H1 (cell line): ENCODE measurements around the gene PLOD1. TPM values are rescaled to one million over a fixed set of nuclear protein-coding genes. Genes with fewer than 3 reads are reported as not detected.

Experiments
- CTCF ChIA-PET: fragments of 300-600 bp; sonication (Branson Sonifier 250); formaldehyde crosslinking; loops from one replicate; lab custom pipeline; 2021; ENCODE audit not compliant: partially characterized antibody; lab: Charles Lee
- POLR2A ChIA-PET: fragments of 300-600 bp; sonication (Branson Sonifier 250); formaldehyde crosslinking; loops from one replicate; lab custom pipeline; 2021; ENCODE audit warnings: inconsistent platforms; ENCODE audit not compliant: partially characterized antibody; lab: Charles Lee
- DNase-seq, 2 experiments: peaks; one replicate each; pipeline versions ENCODE4 v3.0.0 to v3.0.0-alpha.2; 2010 to 2022; ENCODE audit warnings: low spot score in 2 of 2, low read depth in 1 of 2, mixed read lengths in 1 of 2
- FAIRE-seq: peaks from 2 replicates; lab custom pipeline; 2011; peaks lifted over from hg19 to GRCh38; lab: Jason Lieb, UNC
- H2AFZ ChIP-seq: 2 replicates; pipeline ENCODE4 v1.8.1; 2012; ENCODE audit warnings: low read length, inconsistent platforms
- H2AK5ac ChIP-seq: 2 replicates; pipeline ENCODE4 v1.6.1; 2013; ENCODE audit warnings: low read depth, low read length
- H2BK120ac ChIP-seq: replicated peaks from 2 replicates; pipeline ENCODE3; 2013; ENCODE audit warnings: low read depth, low read length, inconsistent platforms
- H2BK12ac ChIP-seq: 2 replicates; pipeline ENCODE4 v1.6.1; 2013; ENCODE audit warnings: low read depth, low read length
- H2BK15ac ChIP-seq: 2 replicates; pipeline ENCODE4 v1.6.1; 2013; ENCODE audit warnings: low read length
- H2BK20ac ChIP-seq: 2 replicates; pipeline ENCODE4 v1.6.1; 2013; ENCODE audit warnings: low read length
- H2BK5ac ChIP-seq: 2 replicates; pipeline ENCODE4 v1.6.1; 2013; ENCODE audit warnings: low read depth, low read length
- H3K14ac ChIP-seq: 2 replicates; pipeline ENCODE4 v1.6.1; 2013; ENCODE audit warnings: inconsistent platforms; ENCODE audit not compliant: insufficient read length
- H3K18ac ChIP-seq: 2 replicates; pipeline ENCODE4 v1.6.1; 2013; ENCODE audit warnings: low read length; ENCODE audit errors: extremely low read depth
- H3K23ac ChIP-seq: 2 replicates; pipeline ENCODE4 v1.6.1; 2013; ENCODE audit warnings: inconsistent platforms; ENCODE audit not compliant: insufficient read length
- H3K23me2 ChIP-seq: 2 replicates; pipeline ENCODE4 v1.6.1; 2013; ENCODE audit warnings: low read depth, low read length
- H3K27ac ChIP-seq: 2 replicates; pipeline ENCODE4 v1.6.1; 2011; ENCODE audit warnings: low read depth, low read length, inconsistent platforms
- H3K27me3 ChIP-seq, 4 experiments: replicated peaks in 1 of 4; 1 replicate in 1 of 4; 2 replicates in 3 of 4; pipeline versions ENCODE4 v1.6.1 to v1.8.1; 2011 to 2013; ENCODE audit warnings: low read length in 3 of 4, mild to moderate bottlenecking in 3 of 4, inconsistent platforms in 2 of 4, mixed read lengths in 2 of 4, moderate library complexity in 1 of 4; ENCODE audit not compliant: control insufficient read depth in 3 of 4, insufficient read depth in 3 of 4; ENCODE audit errors: extremely low read depth in 1 of 4
- H3K36me3 ChIP-seq, 4 experiments: 2 replicates each; pipeline versions ENCODE4 v1.6.1 to v1.8.1; 2011 to 2013; ENCODE audit warnings: mild to moderate bottlenecking in 4 of 4, low read length in 3 of 4, moderate library complexity in 2 of 4, control low read depth in 1 of 4, inconsistent platforms in 1 of 4; ENCODE audit not compliant: insufficient read depth in 4 of 4, control insufficient read depth in 2 of 4
- H3K4ac ChIP-seq: replicated peaks from 2 replicates; pipeline ENCODE3; 2013; ENCODE audit warnings: low read length, low read depth, mixed read lengths, inconsistent platforms; ENCODE audit not compliant: insufficient read length
- H3K4me1 ChIP-seq, 4 experiments: replicated peaks in 1 of 4; 1 replicate in 1 of 4; 2 replicates in 3 of 4; pipeline versions ENCODE4 v1.6.1 to v1.8.1; 2011 to 2013; ENCODE audit warnings: low read length in 3 of 4, inconsistent platforms in 2 of 4, mixed read lengths in 1 of 4; ENCODE audit not compliant: insufficient read depth in 4 of 4, control insufficient read depth in 3 of 4
- H3K4me2 ChIP-seq, 2 experiments: 2 replicates each; pipeline versions ENCODE4 v1.6.1 to v1.8.1; 2011 to 2013; ENCODE audit warnings: low read depth in 2 of 2, low read length in 2 of 2, control low read depth in 1 of 2, inconsistent platforms in 1 of 2, mild to moderate bottlenecking in 1 of 2; ENCODE audit not compliant: insufficient read depth in 1 of 2
- H3K4me3 ChIP-seq, 4 experiments: fragments of 200-600, 300-600 bp in 1 of 4; sonication (generic), shearing (Covaris generic), sonication (Bioruptor Twin) in 1 of 4; 2 replicates each; pipeline versions ENCODE4 v1.5.1 to v1.8.1; 2011 to 2016; ENCODE audit warnings: low read length in 4 of 4, low read depth in 3 of 4, control low read depth in 2 of 4, inconsistent platforms in 2 of 4, mild to moderate bottlenecking in 2 of 4, mixed read lengths in 1 of 4, moderate library complexity in 1 of 4; ENCODE audit not compliant: insufficient read depth in 2 of 4; ENCODE audit errors: extremely low read depth in 1 of 4
- H3K56ac ChIP-seq: replicated peaks from 2 replicates; pipeline ENCODE3; 2013; ENCODE audit warnings: low read depth, mild to moderate bottlenecking, mixed read lengths, low read length, inconsistent platforms; ENCODE audit not compliant: insufficient read length
- H3K79me1 ChIP-seq: 2 replicates; pipeline ENCODE4 v1.6.1; 2013; ENCODE audit warnings: low read depth, low read length, control low read depth
- H3K79me2 ChIP-seq, 2 experiments: 2 replicates each; pipeline versions ENCODE4 v1.6.1 to v1.8.1; 2012 to 2013; ENCODE audit warnings: low read length in 2 of 2, mild to moderate bottlenecking in 2 of 2, inconsistent platforms in 1 of 2; ENCODE audit not compliant: insufficient read depth in 2 of 2, control insufficient read depth in 1 of 2
- H3K9ac ChIP-seq, 4 experiments: replicated peaks in 1 of 4; 1 replicate in 1 of 4; 2 replicates in 3 of 4; pipeline versions ENCODE4 v1.6.1 to v1.8.1; 2011 to 2013; ENCODE audit warnings: low read depth in 3 of 4, low read length in 3 of 4, control low read depth in 2 of 4, mild to moderate bottlenecking in 2 of 4, moderate library complexity in 2 of 4, inconsistent platforms in 1 of 4; ENCODE audit errors: extremely low read depth in 1 of 4
- H3K9me3 ChIP-seq, 2 experiments: 2 replicates each; pipeline versions ENCODE4 v1.6.1 to v1.8.1; 2012 to 2013; ENCODE audit warnings: mild to moderate bottlenecking in 2 of 2, moderate library complexity in 2 of 2, control low read depth in 1 of 2, inconsistent platforms in 1 of 2, low read depth in 1 of 2, low read length in 1 of 2, mixed read lengths in 1 of 2; ENCODE audit not compliant: insufficient read depth in 2 of 2
- H4K20me1 ChIP-seq, 2 experiments: replicated peaks in 1 of 2; 2 replicates each; pipeline versions ENCODE3 to v1.8.1; 2011 to 2013; ENCODE audit warnings: inconsistent platforms in 2 of 2, low read length in 2 of 2, mild to moderate bottlenecking in 1 of 2; ENCODE audit not compliant: insufficient read depth in 2 of 2, control insufficient read depth in 1 of 2
- H4K5ac ChIP-seq: 2 replicates; pipeline ENCODE4 v1.6.1; 2013; ENCODE audit warnings: low read length, low read depth, mixed read lengths, inconsistent platforms; ENCODE audit not compliant: insufficient read length
- H4K8ac ChIP-seq: 2 replicates; pipeline ENCODE4 v1.8.0; 2013; ENCODE audit warnings: mild to moderate bottlenecking, moderate library complexity, low read length, inconsistent platforms; ENCODE audit not compliant: insufficient read depth; ENCODE audit errors: extremely low read depth
- H4K91ac ChIP-seq: replicated peaks from 2 replicates; pipeline ENCODE3; 2013; ENCODE audit warnings: low read length, mixed read lengths, inconsistent platforms; ENCODE audit not compliant: insufficient read length
- CHD1 ChIP-seq: IDR thresholded peaks from 2 replicates; pipeline ENCODE4 v1.6.1; 2012; ENCODE audit warnings: low read depth, low read length, improper control_type of control experiment
- CHD2 ChIP-seq: IDR thresholded peaks from 2 replicates; pipeline ENCODE4 v1.6.1; 2012; ENCODE audit warnings: low read length, improper control_type of control experiment
- JUN ChIP-seq: IDR thresholded peaks from 2 replicates; pipeline ENCODE4 v1.6.1; 2011; ENCODE audit warnings: low read depth, mild to moderate bottlenecking, improper control_type of control experiment, low read length
- KDM1A ChIP-seq: fragments of 200-600, 300-600 bp; sonication (generic); IDR thresholded peaks from 2 replicates; pipeline ENCODE4 v1.7.1; 2016; ENCODE audit warnings: mild to moderate bottlenecking, low read length, borderline replicate concordance
- NRF1 ChIP-seq: IDR thresholded peaks from 2 replicates; pipeline ENCODE4 v1.6.1; 2011; ENCODE audit warnings: mild to moderate bottlenecking, low read depth, low read length, improper control_type of control experiment
- SP2 ChIP-seq: IDR thresholded peaks from 2 replicates; pipeline ENCODE4 v1.6.1; 2012; ENCODE audit warnings: mild to moderate bottlenecking, low read length, inconsistent platforms
- SRF ChIP-seq: IDR thresholded peaks from 2 replicates; pipeline ENCODE4 v1.6.1; 2011; ENCODE audit warnings: mild to moderate bottlenecking, low read depth, low read length, moderate library complexity
- WGBS, 2 experiments: shearing (Covaris generic) in 1 of 2; methylation state at CpG; one replicate each; pipeline versions ENCODE4 v1.1.6 to v1.1.7; 2013 to 2015; ENCODE audit warnings: low lambda C conversion rate in 2 of 2, mixed read lengths in 2 of 2, inconsistent platforms in 1 of 2, low coverage in 1 of 2, missing lambda C conversion rate in 1 of 2; ENCODE audit not compliant: insufficient replicate concordance in 2 of 2, insufficient coverage in 1 of 2, insufficient read length in 1 of 2; ENCODE audit errors: extremely low coverage in 1 of 2, missing lambda C conversion rate in 1 of 2; 5-methylcytosine and 5-hydroxymethylcytosine counted together
- polyA plus RNA-seq, 7 experiments: library from polyadenylated mRNA; depleted of rRNA in 3 of 7; stranded (reverse) in 5 of 7; unstranded in 2 of 7; fragments of >200 nt in 5 of 7; fragments of 200-250 nt in 2 of 7; gene quantifications; 1 replicate in 5 of 7; 2 replicates in 1 of 7; 4 replicates in 1 of 7; pipeline versions ENCODE4 v1.2.1 to v1.2.3, GENCODE V29; 2011 to 2013; ENCODE audit warnings: missing spikeins in 2 of 7, mixed read lengths in 2 of 7
- total RNA-seq: library from RNA; stranded (reverse); fragmentation: NEBNext Ultra II Directional; extraction: Animal tissue kit (Norgen Biotek cat#: 25700); gene quantifications from 2 replicates; pipeline ENCODE4 v1.2.1, GENCODE V29; 2021

The PLOD1 gene
- total and polyA plus RNA-seq, 2 of the 8 experiments (the other 6 are each of a cell fraction or from before 2014, with no cell fraction given): 44.9 to 51.8 TPM

- TF ChIP-seq CHD2: no peak
- TF ChIP-seq CHD1: no peak
- TF ChIP-seq SP2: no peak
- TF ChIP-seq JUN: no peak
- TF ChIP-seq KDM1A: no peak
- no peak for TF ChIP-seq NRF1
- no peak for TF ChIP-seq SRF
- TF ChIP-seq, all 59 proteins: peak for 0
- no peak overlapping the region for H2BK12ac ChIP-seq
- H3K27me3 ChIP-seq: no peaks in the 10 kb centered on the region
- H3K18ac ChIP-seq: no peak overlapping the region
- H3K9ac ChIP-seq: no peak overlapping the region
- H2AFZ ChIP-seq: no peak overlapping the region
- H4K5ac ChIP-seq: no peak overlapping the region
- no peak overlapping the region for H2AK5ac ChIP-seq
- H4K91ac ChIP-seq: no peak overlapping the region
- peaks cover 4 to 15% of the 10 kb centered on the region in 2 experiments for H4K20me1 ChIP-seq
- H3K4ac ChIP-seq: no peak overlapping the region
- no peaks in the 10 kb centered on the region for H3K9me3 ChIP-seq
- H3K14ac ChIP-seq: no peak overlapping the region
- DNase-seq (no peak), FAIRE-seq (no peak)
- POLR2A ChIA-PET: interaction anchor here (0.6 to 8.8 kb wide), 6 partner anchors 10 to 100 kb away, joined by 3 to 130 read pairs (median 3); partner anchors contain the start of gene MIIP
- H3K36me3 ChIP-seq: peaks cover 5 to 35% (median 22%) of the 10 kb centered on the region in 4 experiments; a peak in 5 of 8 replicates
- H3K4me1 ChIP-seq: peaks cover under 1 to 6% (median 3%) of the 10 kb centered on the region in 4 experiments; a peak in 5 of 7 replicates
- no peak overlapping the region for H3K4me3 ChIP-seq
- H2BK20ac ChIP-seq: no peak overlapping the region
- H3K27ac ChIP-seq: no peak overlapping the region
- CTCF ChIA-PET: interaction anchor here (1.6 kb wide), 1 partner anchor 9 kb away, joined by 5 read pairs; no protein-coding TSS in a partner anchor
- H3K23me2 ChIP-seq: peaks cover under 1% of the 10 kb centered on the region; the same call in 1 of the 2 replicates
- peaks cover 12% of the 10 kb centered on the region for H3K79me1 ChIP-seq
- no peak overlapping the region for H3K56ac ChIP-seq
- H2BK15ac ChIP-seq: no peak overlapping the region
- H2BK5ac ChIP-seq: no peak overlapping the region
- no peak overlapping the region for H2BK120ac ChIP-seq
- no peak overlapping the region for H3K4me2 ChIP-seq
- no peak overlapping the region for H3K23ac ChIP-seq
- H4K8ac ChIP-seq: no peak overlapping the region
- WGBS, 2 experiments: 91% methylated on average over 11 of the region's 11 CpGs; no CpG with 5 or more reads in 1 of the 2 experiments
- peaks cover 2 to 17% of the 10 kb centered on the region in 2 experiments; a peak in 3 of 4 replicates for H3K79me2 ChIP-seq
These were observed 14.9 kb upstream of the PLOD1 start for GRCh38 chr1:11919621-11920020.
